ENCODE data around the gene COPS8. TPM values are rescaled to one million over a fixed set of nuclear protein-coding genes. Genes with fewer than 3 reads are reported as not detected.

The COPS8 gene
- total RNA-seq, 6 experiments from 2014 or later = 86.8 to 107 (median 99.8) TPM

DNA sequence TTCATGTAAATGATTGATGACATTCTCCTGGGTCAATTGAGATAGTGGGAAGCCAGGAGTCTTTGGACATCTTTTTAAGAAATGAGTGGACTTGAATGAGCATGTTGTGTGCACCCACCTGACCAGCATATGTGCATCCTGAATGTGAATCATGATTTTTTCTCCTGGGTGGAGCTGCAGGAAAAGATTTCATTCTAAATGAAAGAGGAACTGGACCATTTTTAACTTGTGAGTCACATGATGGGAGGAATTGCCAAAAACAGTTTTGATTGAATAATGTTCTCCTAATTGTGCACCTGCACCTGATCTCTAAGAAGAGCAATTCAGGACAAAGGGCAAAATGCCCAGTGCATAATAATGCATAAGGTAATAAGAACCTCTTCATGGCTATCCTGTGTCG is 32.3 kb downstream of the COPS8 start:
- Mint-ChIP-seq H3K4me3 (no peak overlapping the region), H3K36me3 (ENCODE audit: low read depth) (no peaks in the 10 kb centered on the region), H3K27me3 (ENCODE audit: insufficient read depth) (no peaks in the 10 kb centered on the region; the same call in 1 of the 2 replicates), H3K9me3 (no peaks in the 10 kb centered on the region), H3K27ac (no peak overlapping the region), H3K4me1 (ENCODE audit: low read depth) (peaks cover 45% of the 10 kb centered on the region)
- TF ChIP-seq, protein P1, sequence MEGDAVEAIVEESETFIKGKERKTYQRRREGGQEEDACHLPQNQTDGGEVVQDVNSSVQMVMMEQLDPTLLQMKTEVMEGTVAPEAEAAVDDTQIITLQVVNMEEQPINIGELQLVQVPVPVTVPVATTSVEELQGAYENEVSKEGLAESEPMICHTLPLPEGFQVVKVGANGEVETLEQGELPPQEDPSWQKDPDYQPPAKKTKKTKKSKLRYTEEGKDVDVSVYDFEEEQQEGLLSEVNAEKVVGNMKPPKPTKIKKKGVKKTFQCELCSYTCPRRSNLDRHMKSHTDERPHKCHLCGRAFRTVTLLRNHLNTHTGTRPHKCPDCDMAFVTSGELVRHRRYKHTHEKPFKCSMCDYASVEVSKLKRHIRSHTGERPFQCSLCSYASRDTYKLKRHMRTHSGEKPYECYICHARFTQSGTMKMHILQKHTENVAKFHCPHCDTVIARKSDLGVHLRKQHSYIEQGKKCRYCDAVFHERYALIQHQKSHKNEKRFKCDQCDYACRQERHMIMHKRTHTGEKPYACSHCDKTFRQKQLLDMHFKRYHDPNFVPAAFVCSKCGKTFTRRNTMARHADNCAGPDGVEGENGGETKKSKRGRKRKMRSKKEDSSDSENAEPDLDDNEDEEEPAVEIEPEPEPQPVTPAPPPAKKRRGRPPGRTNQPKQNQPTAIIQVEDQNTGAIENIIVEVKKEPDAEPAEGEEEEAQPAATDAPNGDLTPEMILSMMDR (IDR thresholded peaks at IDR 0.05) = no peak
- peak; percentile 11 for DNase-seq

DNA sequence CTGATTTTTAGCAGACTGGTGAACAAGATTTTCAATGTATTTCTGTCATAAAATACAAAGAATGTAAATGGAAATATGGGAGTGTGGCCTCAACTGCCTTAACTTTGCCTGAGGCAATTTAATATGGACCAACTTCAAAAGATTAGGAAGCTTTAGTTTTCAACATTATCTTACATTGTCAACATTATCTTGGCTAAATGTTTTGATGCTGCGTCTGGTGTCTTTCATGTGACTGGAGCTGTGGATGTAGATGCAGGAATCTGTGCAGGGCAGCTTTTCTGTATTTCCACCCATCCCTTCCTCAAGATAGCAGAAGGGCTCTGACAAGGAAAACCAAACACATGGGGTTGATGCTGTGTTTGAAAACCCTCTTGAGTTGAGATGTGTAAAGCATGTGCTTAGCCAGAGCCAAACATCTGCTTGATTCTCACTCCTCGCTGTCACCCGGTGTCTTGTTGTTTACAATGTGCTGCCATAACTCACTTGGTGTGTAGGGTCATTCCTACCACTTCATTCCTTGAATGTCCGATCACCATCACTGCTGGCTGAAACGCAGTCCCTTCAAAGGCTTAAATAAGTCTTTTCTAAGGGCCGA is 33.0 kb downstream of the COPS8 start:
- no peaks in the 10 kb centered on the region; the same call in 1 of the 2 replicates for H3K27me3 Mint-ChIP-seq (ENCODE audit: insufficient read depth)
- H3K27ac Mint-ChIP-seq = no peak overlapping the region; the same call in 1 of the 2 replicates
- H3K4me1 Mint-ChIP-seq (ENCODE audit: low read depth) = peaks cover 41% of the 10 kb centered on the region
- no peak overlapping the region for H3K4me3 Mint-ChIP-seq
- no peak for DNase-seq
- no peaks in the 10 kb centered on the region for H3K9me3 Mint-ChIP-seq
- no peaks in the 10 kb centered on the region for H3K36me3 Mint-ChIP-seq (ENCODE audit: low read depth)
- TF ChIP-seq, protein P1 (IDR thresholded peaks at IDR 0.05) = no peak

DNA sequence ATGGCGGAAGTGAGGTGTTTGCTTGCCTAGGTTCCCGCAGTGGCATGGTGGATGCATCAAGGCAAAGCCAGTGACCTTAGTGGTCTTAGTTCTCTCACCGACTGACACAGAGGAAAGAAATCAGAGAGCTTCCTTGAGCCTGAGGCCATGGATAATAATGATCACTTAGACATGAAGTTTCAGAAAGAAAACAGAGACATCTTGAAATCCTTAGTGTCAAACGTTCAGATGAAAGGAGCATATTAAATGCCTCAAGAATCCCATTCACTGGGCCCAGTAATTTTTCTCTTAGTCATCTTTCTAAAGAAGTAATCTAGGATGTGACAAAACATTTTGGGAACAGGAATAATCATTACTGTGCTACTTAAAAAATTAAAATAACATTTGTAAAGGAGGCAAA is 35.2 kb downstream of the COPS8 start:
- peak; percentile 9 for DNase-seq
- Mint-ChIP-seq H3K4me3 (no peak overlapping the region), H3K27ac (peak overlapping the region; percentile 68), H3K27me3 (ENCODE audit: insufficient read depth) (no peaks in the 10 kb centered on the region; the same call in 1 of the 2 replicates), H3K9me3 (no peaks in the 10 kb centered on the region), H3K36me3 (ENCODE audit: low read depth) (no peaks in the 10 kb centered on the region), H3K4me1 (ENCODE audit: low read depth) (peaks cover 41% of the 10 kb centered on the region)
- TF ChIP-seq, protein P1 (IDR thresholded peaks at IDR 0.05) = no peak

DNA sequence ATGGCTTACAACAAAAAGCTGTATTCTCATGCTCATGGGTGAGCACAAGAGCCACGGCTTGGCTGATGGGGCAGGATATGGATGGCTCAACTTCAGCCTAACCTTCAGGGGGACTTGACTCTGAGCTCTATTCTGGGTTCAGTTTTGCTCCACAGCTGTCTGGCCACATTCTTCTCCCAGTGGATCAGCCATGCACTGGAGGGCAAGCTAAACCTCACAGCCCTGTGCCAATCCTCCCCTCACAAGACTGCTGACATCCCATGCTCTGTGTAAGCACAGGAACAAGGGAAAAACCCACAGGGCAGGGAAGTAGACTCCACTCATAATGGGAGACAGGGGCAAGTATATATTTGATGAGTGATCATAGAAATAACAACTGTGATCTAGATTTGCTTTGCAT is 35.6 kb downstream of the COPS8 start:
- DNase-seq = no peak
- Mint-ChIP-seq H3K36me3 (ENCODE audit: low read depth) (no peaks in the 10 kb centered on the region), H3K9me3 (no peaks in the 10 kb centered on the region), H3K27ac (peak overlapping the region; percentile 68; the same call in 1 of the 2 replicates), H3K4me1 (ENCODE audit: low read depth) (peaks cover 41% of the 10 kb centered on the region), H3K4me3 (no peak overlapping the region), H3K27me3 (ENCODE audit: insufficient read depth) (no peaks in the 10 kb centered on the region; the same call in 1 of the 2 replicates)
- TF ChIP-seq, protein P1 (IDR thresholded peaks at IDR 0.05) = no peak

DNA sequence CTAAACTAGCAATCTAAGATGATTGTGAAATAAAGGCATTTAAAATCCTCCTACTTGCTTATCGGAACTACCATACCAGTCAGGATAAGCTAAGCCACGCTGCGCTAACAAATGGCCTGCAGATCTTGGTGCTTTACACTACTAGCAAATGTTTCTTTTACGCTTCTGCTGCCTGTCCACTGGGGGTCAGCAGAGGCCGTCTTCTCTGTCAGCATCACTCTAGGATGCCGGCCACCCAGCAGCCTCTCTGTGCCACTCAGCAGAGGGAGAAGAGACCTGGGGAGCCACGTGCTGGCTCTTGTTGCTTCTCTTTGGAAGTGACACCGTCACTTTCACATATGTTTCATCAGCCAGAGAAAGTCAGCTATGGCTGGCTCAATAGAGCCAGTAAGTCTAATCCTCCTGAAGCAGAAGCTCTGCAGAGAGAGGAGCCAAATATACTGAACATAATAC is 36.6 kb downstream of the COPS8 start:
- Mint-ChIP-seq H3K4me1 (ENCODE audit: low read depth) (peaks cover 40% of the 10 kb centered on the region), H3K9me3 (no peaks in the 10 kb centered on the region), H3K27me3 (ENCODE audit: insufficient read depth) (no peaks in the 10 kb centered on the region; the same call in 1 of the 2 replicates), H3K36me3 (ENCODE audit: low read depth) (no peaks in the 10 kb centered on the region), H3K27ac (peak overlapping the region; percentile 86), H3K4me3 (no peak overlapping the region)
- DNase-seq = peak; percentile 77
- TF ChIP-seq, protein P1 (IDR thresholded peaks at IDR 0.05) = peak; percentile 90

Data from HFFc6 (cell line).